ENCODE measurements around the gene OLFML3.
"Not testable (repeated sequence)": the region's sequence is repeated elsewhere in the genome, so short reads cannot be mapped to it uniquely, and the experiment has no call there.

The OLFML3 gene

GRCh38 chr1:114015075-114015474 lies 35.8 kb downstream of the OLFML3 start:
- H3K4me3 ChIP-seq (ENCODE audit: low read length, poor library complexity, severe bottlenecking): no peak overlapping the region
- peaks cover 4% of the 10 kb centered on the region for H3K4me1 ChIP-seq (ENCODE audit: insufficient read depth, low read length, poor library complexity, severe bottlenecking)
- no peak overlapping the region for H2AFZ ChIP-seq (ENCODE audit: low read length)
- no peaks in the 10 kb centered on the region for H3K9me2 ChIP-seq (replicated peaks; ENCODE audit: low read depth, low read length)
- no peaks in the 10 kb centered on the region for H3K79me2 ChIP-seq (ENCODE audit: insufficient read depth, low read length)
- no peak overlapping the region for H3K9ac ChIP-seq (ENCODE audit: low read depth, low read length, poor library complexity, severe bottlenecking)
- H3K9me3 ChIP-seq (ENCODE audit: insufficient read depth, low read depth, low read length): no peaks in the 10 kb centered on the region
- H3K4me2 ChIP-seq (ENCODE audit: low read depth, low read length, poor library complexity, severe bottlenecking): no peak overlapping the region
- H3K27me3 ChIP-seq (ENCODE audit: insufficient read depth, low read length, poor library complexity, severe bottlenecking): no peaks in the 10 kb centered on the region
- TF ChIP-seq CTCF (conservative IDR thresholded peaks at IDR 0.05; ENCODE audit: low read length): no peak
- no peaks in the 10 kb centered on the region for H3F3A ChIP-seq (ENCODE audit: low read depth)
- no peaks in the 10 kb centered on the region for H4K20me1 ChIP-seq (ENCODE audit: insufficient read depth, low read length, poor library complexity, severe bottlenecking)
- H3K36me3 ChIP-seq (ENCODE audit: insufficient read depth, low read length): no peaks in the 10 kb centered on the region

- H3K4me1 ChIP-seq (ENCODE audit: insufficient read depth, low read length, poor library complexity, severe bottlenecking); H4K20me1 ChIP-seq (ENCODE audit: insufficient read depth, low read length, poor library complexity, severe bottlenecking); H3K4me3 ChIP-seq (ENCODE audit: low read length, poor library complexity, severe bottlenecking); H3K9ac ChIP-seq (ENCODE audit: low read depth, low read length, poor library complexity, severe bottlenecking); H3K4me2 ChIP-seq (ENCODE audit: low read depth, low read length, poor library complexity, severe bottlenecking); H3K36me3 ChIP-seq (ENCODE audit: insufficient read depth, low read length); H3K79me2 ChIP-seq (ENCODE audit: insufficient read depth, low read length); H3K27me3 ChIP-seq (ENCODE audit: insufficient read depth, low read length, poor library complexity, severe bottlenecking); H2AFZ ChIP-seq (ENCODE audit: low read length); H3F3A ChIP-seq (ENCODE audit: low read depth); H3K9me3 ChIP-seq (ENCODE audit: insufficient read depth, low read depth, low read length); H3K9me2 ChIP-seq (replicated peaks; ENCODE audit: low read depth, low read length): not testable (repeated sequence)
Measured at GRCh38 chr1:114019724-114020123, 40.5 kb downstream of the OLFML3 start.

- H3K9me2 ChIP-seq (replicated peaks; ENCODE audit: low read depth, low read length): no peaks in the 10 kb centered on the region
- H3K4me3 ChIP-seq (ENCODE audit: low read length, poor library complexity, severe bottlenecking): no peak overlapping the region
- H3K9ac ChIP-seq (ENCODE audit: low read depth, low read length, poor library complexity, severe bottlenecking): no peak overlapping the region
- no peaks in the 10 kb centered on the region for H3K36me3 ChIP-seq (ENCODE audit: insufficient read depth, low read length)
- no peaks in the 10 kb centered on the region for H4K20me1 ChIP-seq (ENCODE audit: insufficient read depth, low read length, poor library complexity, severe bottlenecking)
- no peaks in the 10 kb centered on the region for H3K27me3 ChIP-seq (ENCODE audit: insufficient read depth, low read length, poor library complexity, severe bottlenecking)
- H3K4me2 ChIP-seq (ENCODE audit: low read depth, low read length, poor library complexity, severe bottlenecking): no peak overlapping the region
- TF ChIP-seq EZH2phosphoT487 (IDR thresholded peaks at IDR 0.05; ENCODE audit: borderline replicate concordance): no peak
- TF ChIP-seq CTCF (conservative IDR thresholded peaks at IDR 0.05; ENCODE audit: low read length): no peak
- H3F3A ChIP-seq (ENCODE audit: low read depth): no peaks in the 10 kb centered on the region
- H3K79me2 ChIP-seq (ENCODE audit: insufficient read depth, low read length): no peaks in the 10 kb centered on the region
- no peaks in the 10 kb centered on the region for H3K9me3 ChIP-seq (ENCODE audit: insufficient read depth, low read depth, low read length)
- H3K4me1 ChIP-seq (ENCODE audit: insufficient read depth, low read length, poor library complexity, severe bottlenecking): no peaks in the 10 kb centered on the region
- H2AFZ ChIP-seq (ENCODE audit: low read length): no peak overlapping the region
Measured at GRCh38 chr1:114021665-114022099, 42.4 kb downstream of the OLFML3 start.

GRCh38 chr1:114022877-114023276 lies 43.6 kb downstream of the OLFML3 start:
- no peak overlapping the region for H3K4me3 ChIP-seq (ENCODE audit: low read length, poor library complexity, severe bottlenecking)
- no peaks in the 10 kb centered on the region for H3F3A ChIP-seq (ENCODE audit: low read depth)
- no peaks in the 10 kb centered on the region for H3K79me2 ChIP-seq (ENCODE audit: insufficient read depth, low read length)
- H3K4me2 ChIP-seq (ENCODE audit: low read depth, low read length, poor library complexity, severe bottlenecking): no peak overlapping the region
- H3K9me2 ChIP-seq (replicated peaks; ENCODE audit: low read depth, low read length): no peaks in the 10 kb centered on the region
- H3K4me1 ChIP-seq (ENCODE audit: insufficient read depth, low read length, poor library complexity, severe bottlenecking): no peaks in the 10 kb centered on the region
- H3K9ac ChIP-seq (ENCODE audit: low read depth, low read length, poor library complexity, severe bottlenecking): no peak overlapping the region
- H3K36me3 ChIP-seq (ENCODE audit: insufficient read depth, low read length): no peaks in the 10 kb centered on the region
- H3K27me3 ChIP-seq (ENCODE audit: insufficient read depth, low read length, poor library complexity, severe bottlenecking): no peaks in the 10 kb centered on the region
- no peaks in the 10 kb centered on the region for H4K20me1 ChIP-seq (ENCODE audit: insufficient read depth, low read length, poor library complexity, severe bottlenecking)
- H3K9me3 ChIP-seq (ENCODE audit: insufficient read depth, low read depth, low read length): no peaks in the 10 kb centered on the region
- TF ChIP-seq CTCF (conservative IDR thresholded peaks at IDR 0.05; ENCODE audit: low read length): no peak
- TF ChIP-seq EZH2phosphoT487 (IDR thresholded peaks at IDR 0.05; ENCODE audit: borderline replicate concordance): no peak
- H2AFZ ChIP-seq (ENCODE audit: low read length): no peak overlapping the region

Measured in Loucy (cell line).